Osteoblast (primary cell): ENCODE results near the gene FBXO7. TPM values are rescaled to one million over a fixed set of nuclear protein-coding genes. Genes with fewer than 3 reads are reported as not detected.

ENCODE experiments used
- DNase-seq: peaks from one replicate; pipeline ENCODE4 v3.0.0; 2011; ENCODE audit warnings: low spot score, mixed read lengths; ENCODE audit not compliant: insufficient read length; ENCODE audit errors: missing footprints
- H2AFZ ChIP-seq: 2 replicates; pipeline ENCODE4 v1.6.0; 2011; ENCODE audit warnings: mild to moderate bottlenecking, low read length
- H3K27ac ChIP-seq: 2 replicates; pipeline ENCODE4 v1.5.1; 2011; ENCODE audit warnings: mild to moderate bottlenecking, low read depth, low read length, moderate library complexity
- H3K27me3 ChIP-seq: 2 replicates; pipeline ENCODE4 v1.6.0; 2012; ENCODE audit warnings: mild to moderate bottlenecking, control low read depth, inconsistent platforms, low read length, moderate library complexity; ENCODE audit not compliant: insufficient read depth
- H3K36me3 ChIP-seq: 2 replicates; pipeline ENCODE4 v1.5.1; 2011; ENCODE audit warnings: mild to moderate bottlenecking, low read length, control low read depth, moderate library complexity; ENCODE audit not compliant: insufficient read depth
- H3K4me1 ChIP-seq: 2 replicates; pipeline ENCODE4 v1.5.1; 2011; ENCODE audit warnings: mild to moderate bottlenecking, low read length, control low read depth, moderate library complexity; ENCODE audit not compliant: insufficient read depth
- H3K4me2 ChIP-seq: 2 replicates; pipeline ENCODE4 v1.6.0; 2011; ENCODE audit warnings: mild to moderate bottlenecking, low read length; ENCODE audit not compliant: insufficient read depth
- H3K4me3 ChIP-seq: fragments of 200-600 bp; sonication (generic); 3 replicates; pipeline ENCODE4 v1.5.1; 2012; ENCODE audit warnings: mild to moderate bottlenecking, low read length, inconsistent platforms; ENCODE audit not compliant: insufficient read depth
- H3K79me2 ChIP-seq: 2 replicates; pipeline ENCODE4 v1.6.0; 2012; ENCODE audit warnings: mild to moderate bottlenecking, low read length, control low read depth, inconsistent platforms; ENCODE audit not compliant: insufficient read depth
- H3K9me3 ChIP-seq: 2 replicates; pipeline ENCODE4 v1.5.1; 2011; ENCODE audit warnings: low read depth, low read length, control low read depth
- H4K20me1 ChIP-seq: 2 replicates; pipeline ENCODE4 v1.6.0; 2012; ENCODE audit warnings: mild to moderate bottlenecking, low read length, control low read depth; ENCODE audit not compliant: insufficient read depth
- CTCF ChIP-seq: IDR thresholded peaks from 2 replicates; pipeline ENCODE4 v1.5.1; 2011; ENCODE audit warnings: mild to moderate bottlenecking, low read depth, low read length, moderate library complexity; ENCODE audit errors: extremely low read depth
- total RNA-seq: library from RNA; depleted of rRNA; stranded (reverse); fragments of >200 nt; gene quantifications from 2 replicates; pipeline ENCODE4 v1.2.3, GENCODE V29; 2012

FBXO7 gene
- total RNA-seq, 1 donor = 80.0 TPM

- Histone ChIP-seq H3K4me1 (no peaks in the 10 kb centered on the region), H2AFZ (no peak overlapping the region), H3K4me2 (no peak overlapping the region), H3K27me3 (peaks cover 11% of the 10 kb centered on the region), H4K20me1 (no peaks in the 10 kb centered on the region), H3K4me3 (no peak overlapping the region), H3K79me2 (no peaks in the 10 kb centered on the region), H3K27ac (no peak overlapping the region), H3K36me3 (no peaks in the 10 kb centered on the region), H3K9me3 (no peaks in the 10 kb centered on the region)
- TF ChIP-seq CTCF = no peak
- no peak for DNase-seq
Observed at GRCh38 chr22:32446321-32446720, 28.3 kb upstream of the FBXO7 start.

GRCh38 chr22:32448980-32449379 is 25.6 kb upstream of the FBXO7 start:
- H3K27me3 ChIP-seq = no peaks in the 10 kb centered on the region
- no peaks in the 10 kb centered on the region for H4K20me1 ChIP-seq
- DNase-seq = no peak
- no peaks in the 10 kb centered on the region for H3K79me2 ChIP-seq
- no peak overlapping the region for H3K4me2 ChIP-seq
- H3K4me3 ChIP-seq = no peak overlapping the region
- no peak overlapping the region for H3K27ac ChIP-seq
- H2AFZ ChIP-seq = no peak overlapping the region
- H3K36me3 ChIP-seq = no peaks in the 10 kb centered on the region
- no peak for TF ChIP-seq CTCF
- H3K9me3 ChIP-seq = no peaks in the 10 kb centered on the region
- H3K4me1 ChIP-seq = no peaks in the 10 kb centered on the region

GRCh38 chr22:32457031-32457430 is 17.6 kb upstream of the FBXO7 start:
- Histone ChIP-seq H2AFZ (no peak overlapping the region), H3K27me3 (no peaks in the 10 kb centered on the region), H3K9me3 (no peaks in the 10 kb centered on the region), H4K20me1 (no peaks in the 10 kb centered on the region), H3K36me3 (no peaks in the 10 kb centered on the region), H3K4me3 (no peak overlapping the region), H3K27ac (no peak overlapping the region), H3K79me2 (no peaks in the 10 kb centered on the region), H3K4me1 (no peaks in the 10 kb centered on the region), H3K4me2 (no peak overlapping the region)
- no peak for TF ChIP-seq CTCF
- no peak for DNase-seq

- H3K79me2 ChIP-seq = no peaks in the 10 kb centered on the region
- no peaks in the 10 kb centered on the region for H3K4me1 ChIP-seq
- no peak for TF ChIP-seq CTCF
- H3K4me3 ChIP-seq = no peak overlapping the region
- no peak for DNase-seq
- H3K27ac ChIP-seq = no peak overlapping the region
- no peak overlapping the region for H2AFZ ChIP-seq
- H4K20me1 ChIP-seq = no peaks in the 10 kb centered on the region
- H3K36me3 ChIP-seq = no peaks in the 10 kb centered on the region
- peaks cover 26% of the 10 kb centered on the region for H3K27me3 ChIP-seq
- no peaks in the 10 kb centered on the region for H3K9me3 ChIP-seq
- no peak overlapping the region for H3K4me2 ChIP-seq
Observed at GRCh38 chr22:32462452-32462851, 12.2 kb upstream of the FBXO7 start.
